GOT3 (cell line): ENCODE measurements around the gene HDGFL1.

Experiments used
- DNase-seq: peaks from one replicate; lab custom pipeline; 2025; ENCODE audit warnings: mixed read lengths; lab: John Stamatoyannopoulos, UW

Gene HDGFL1

DNA sequence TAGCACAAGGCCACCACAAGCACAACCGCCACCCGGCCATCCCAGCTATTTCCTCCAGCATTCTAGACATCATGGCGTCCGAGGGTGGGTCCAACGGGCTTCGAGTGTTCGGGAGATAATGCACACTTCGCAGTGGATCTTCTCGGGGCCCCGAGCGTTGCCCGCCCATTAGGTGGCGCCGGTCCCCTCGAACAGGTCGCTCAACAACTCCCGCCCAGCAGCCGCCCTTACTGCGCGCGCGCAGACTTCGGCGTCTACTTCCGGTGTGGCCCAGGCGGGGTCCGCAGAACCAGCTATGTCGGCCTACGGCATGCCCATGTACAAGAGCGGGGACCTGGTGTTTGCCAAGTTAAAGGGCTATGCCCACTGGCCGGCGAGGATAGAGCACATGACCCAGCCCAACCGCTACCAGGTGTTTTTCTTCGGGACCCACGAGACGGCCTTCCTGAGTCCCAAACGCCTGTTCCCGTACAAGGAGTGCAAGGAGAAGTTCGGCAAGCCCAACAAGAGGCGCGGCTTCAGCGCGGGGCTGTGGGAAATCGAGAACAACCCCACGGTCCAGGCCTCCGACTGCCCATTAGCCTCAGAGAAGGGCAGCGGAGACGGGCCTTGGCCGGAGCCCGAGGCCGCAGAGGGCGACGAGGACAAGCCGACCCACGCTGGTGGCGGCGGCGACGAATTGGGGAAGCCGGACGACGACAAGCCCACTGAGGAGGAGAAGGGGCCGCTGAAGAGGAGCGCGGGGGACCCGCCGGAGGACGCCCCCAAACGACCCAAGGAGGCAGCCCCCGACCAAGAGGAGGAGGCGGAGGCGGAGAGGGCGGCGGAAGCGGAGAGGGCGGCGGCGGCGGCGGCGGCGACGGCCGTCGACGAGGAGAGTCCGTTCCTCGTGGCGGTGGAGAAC lies at the start of gene HDGFL1:
Gene HDGFL1, plus strand, starts transcription at position 286 of the 904 bp plus-strand sequence. Its CDS starts 10 bp downstream, at position 296.
- no peak for DNase-seq

DNA sequence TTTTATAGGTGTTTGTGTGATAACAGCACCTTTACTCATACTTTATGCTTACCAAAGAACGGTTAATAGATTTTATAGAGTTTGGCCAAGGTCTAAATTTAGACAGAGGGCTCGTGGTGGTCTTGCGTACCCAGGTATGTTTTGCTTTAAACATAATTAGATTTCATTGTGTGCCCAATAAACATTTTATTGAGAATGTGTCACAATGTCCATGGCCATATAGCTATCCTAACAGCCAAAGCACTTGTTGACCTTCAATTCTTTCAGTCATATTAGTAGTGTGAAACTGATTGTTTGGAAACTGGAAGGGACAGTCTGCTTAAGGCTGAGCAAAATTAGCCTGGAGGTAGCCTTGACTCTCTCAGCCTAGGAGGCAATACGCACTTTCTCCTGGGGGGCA lies 48.3 kb upstream of the HDGFL1 start:
- DNase-seq, result no peak

DNA sequence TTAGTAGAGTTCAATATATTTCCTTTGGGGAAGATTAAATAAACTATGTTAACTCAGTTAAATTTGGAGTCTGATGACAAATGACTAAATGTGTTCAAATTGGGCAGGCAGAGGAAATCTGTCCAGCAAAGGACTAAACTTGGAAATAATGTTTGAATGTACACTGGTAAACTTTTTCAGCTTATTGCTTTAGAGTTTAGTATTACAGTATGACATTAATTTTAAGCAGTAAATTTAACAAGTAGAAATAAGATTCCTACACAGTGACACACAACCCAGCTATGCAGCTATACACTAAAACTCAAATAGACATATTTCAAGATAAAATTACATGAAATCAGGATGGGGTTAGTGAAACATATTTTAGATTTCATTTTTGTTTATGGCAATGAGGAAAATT lies 42.6 kb upstream of the HDGFL1 start:
- no peak for DNase-seq

DNA sequence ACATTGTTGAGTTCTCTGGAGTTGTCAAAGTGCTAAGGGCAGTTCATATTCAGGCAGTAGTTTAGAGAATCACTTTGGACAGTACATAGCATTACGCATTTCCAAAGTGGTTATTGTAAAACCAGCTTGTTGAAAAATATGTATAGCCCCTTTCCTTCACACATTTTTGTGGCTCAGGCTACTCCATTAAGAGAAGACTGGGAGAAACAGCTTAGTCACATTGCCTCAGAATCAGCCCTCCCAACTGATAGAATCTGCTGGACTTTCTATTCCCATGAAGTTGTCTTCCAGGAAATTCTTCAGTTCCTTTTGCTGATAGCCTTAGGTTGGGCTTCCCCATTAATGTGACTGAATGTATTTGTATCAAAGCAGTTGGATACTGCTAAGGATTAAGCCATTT lies 39.5 kb upstream of the HDGFL1 start:
- no peak for DNase-seq

- DNase-seq, result no peak
Measured at GRCh38 chr6:22530506-22530905, 38.9 kb upstream of the HDGFL1 start.

GRCh38 chr6:22536122-22536521 lies 33.2 kb upstream of the HDGFL1 start:
- DNase-seq, result no peak

- DNase-seq, result no peak
Measured at GRCh38 chr6:22544476-22544875, 24.9 kb upstream of the HDGFL1 start.

- DNase-seq, result no peak
Measured at GRCh38 chr6:22545051-22545450, 24.3 kb upstream of the HDGFL1 start.

GRCh38 chr6:22546236-22546635 lies 23.1 kb upstream of the HDGFL1 start:
- no peak for DNase-seq

GRCh38 chr6:22550971-22551670 lies 18.2 kb upstream of the HDGFL1 start:
- no peak for DNase-seq

- DNase-seq, result no peak
Measured at GRCh38 chr6:22556266-22556665, 13.1 kb upstream of the HDGFL1 start.

GRCh38 chr6:22557007-22557406 lies 12.4 kb upstream of the HDGFL1 start:
- no peak for DNase-seq

DNA sequence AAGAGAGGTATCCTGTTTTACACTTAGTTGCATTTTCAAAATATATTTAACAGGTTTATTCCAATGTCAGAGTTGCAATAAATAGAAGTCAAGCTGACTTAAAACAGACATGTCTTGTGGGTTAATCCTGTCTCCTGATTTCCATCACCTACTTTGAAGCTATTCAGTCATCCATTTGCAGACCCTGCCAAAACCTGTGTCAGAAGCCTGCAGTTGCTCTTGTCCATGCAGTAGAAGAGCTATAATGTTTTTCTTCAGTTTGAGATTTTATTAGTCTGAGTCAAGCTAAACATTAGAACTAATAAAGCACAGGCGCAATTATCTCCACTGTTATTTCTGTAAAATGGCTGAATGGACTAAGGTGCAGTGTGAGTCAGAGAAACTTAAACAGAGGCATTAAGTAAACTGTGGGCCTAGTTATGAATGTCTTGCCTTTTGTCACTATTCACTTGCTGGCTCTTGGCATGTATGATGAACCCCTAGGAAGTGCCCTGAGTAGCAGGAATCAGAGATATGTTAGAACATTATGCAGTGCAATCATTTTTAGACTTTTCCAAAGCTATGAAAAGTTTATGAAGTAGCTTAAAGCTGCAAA lies 11.0 kb upstream of the HDGFL1 start:
- no peak for DNase-seq

DNA sequence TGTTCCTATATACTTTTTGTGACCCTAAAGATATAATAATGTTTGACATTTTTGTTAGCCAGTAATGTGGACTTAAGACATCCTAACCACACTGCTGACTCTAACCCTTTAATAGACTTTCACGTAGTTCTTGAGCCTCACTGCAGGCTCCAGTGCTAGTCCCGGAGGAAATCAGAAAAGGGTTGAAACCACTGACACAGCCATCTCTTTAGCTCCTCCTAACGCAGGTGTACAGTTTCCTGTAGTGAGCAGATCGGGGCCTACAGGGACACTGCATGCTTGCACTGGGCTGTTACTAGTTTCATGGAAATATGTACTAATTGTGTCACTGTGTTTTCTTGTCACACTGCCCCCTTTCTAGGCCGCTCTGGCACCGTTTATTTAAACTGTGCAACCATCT lies 512 bp upstream of the HDGFL1 start:
- no peak for DNase-seq

GRCh38 chr6:22570185-22570551 lies 802 bp downstream of the HDGFL1 start:
- DNase-seq, result no peak

- no peak for DNase-seq
Measured at GRCh38 chr6:22575190-22575589, 5.8 kb downstream of the HDGFL1 start.

DNA sequence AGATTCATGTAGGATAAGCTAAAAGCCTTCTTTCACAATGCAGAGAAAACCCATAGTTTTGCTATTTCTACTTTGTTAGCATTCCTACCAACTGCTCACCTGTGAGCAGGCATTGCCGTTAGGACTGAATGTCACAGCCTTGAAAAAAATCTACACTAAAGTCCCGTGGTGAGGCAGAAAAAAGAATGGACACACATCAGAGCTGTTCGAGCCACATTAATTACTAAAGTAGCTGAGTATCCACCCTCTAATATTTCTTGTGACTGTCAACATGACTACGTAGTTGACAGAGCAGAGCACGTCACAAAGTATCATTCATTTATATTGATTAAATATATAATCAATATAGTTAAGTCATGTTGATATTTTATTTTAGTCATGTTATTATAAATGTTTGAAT lies 10.1 kb downstream of the HDGFL1 start:
- no peak for DNase-seq

DNA sequence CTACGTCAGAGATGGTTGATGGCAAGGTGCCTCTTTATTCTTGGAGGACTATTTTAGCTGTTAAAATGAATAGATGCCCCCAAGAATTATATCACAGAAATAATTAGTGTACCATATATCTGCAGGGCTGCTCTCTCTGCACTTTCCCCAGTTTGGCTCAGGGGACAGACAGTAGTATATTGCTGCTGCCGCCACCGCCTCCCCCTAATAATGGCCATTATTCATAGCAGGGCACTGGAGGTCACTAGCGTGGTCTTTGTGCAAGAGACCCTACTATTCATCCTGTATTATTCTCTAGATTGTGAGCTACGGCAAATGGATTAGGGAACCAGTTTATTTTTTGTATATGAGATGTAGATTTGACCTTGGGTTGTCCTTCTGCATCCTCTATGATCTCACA lies 11.0 kb downstream of the HDGFL1 start:
- no peak for DNase-seq

DNA sequence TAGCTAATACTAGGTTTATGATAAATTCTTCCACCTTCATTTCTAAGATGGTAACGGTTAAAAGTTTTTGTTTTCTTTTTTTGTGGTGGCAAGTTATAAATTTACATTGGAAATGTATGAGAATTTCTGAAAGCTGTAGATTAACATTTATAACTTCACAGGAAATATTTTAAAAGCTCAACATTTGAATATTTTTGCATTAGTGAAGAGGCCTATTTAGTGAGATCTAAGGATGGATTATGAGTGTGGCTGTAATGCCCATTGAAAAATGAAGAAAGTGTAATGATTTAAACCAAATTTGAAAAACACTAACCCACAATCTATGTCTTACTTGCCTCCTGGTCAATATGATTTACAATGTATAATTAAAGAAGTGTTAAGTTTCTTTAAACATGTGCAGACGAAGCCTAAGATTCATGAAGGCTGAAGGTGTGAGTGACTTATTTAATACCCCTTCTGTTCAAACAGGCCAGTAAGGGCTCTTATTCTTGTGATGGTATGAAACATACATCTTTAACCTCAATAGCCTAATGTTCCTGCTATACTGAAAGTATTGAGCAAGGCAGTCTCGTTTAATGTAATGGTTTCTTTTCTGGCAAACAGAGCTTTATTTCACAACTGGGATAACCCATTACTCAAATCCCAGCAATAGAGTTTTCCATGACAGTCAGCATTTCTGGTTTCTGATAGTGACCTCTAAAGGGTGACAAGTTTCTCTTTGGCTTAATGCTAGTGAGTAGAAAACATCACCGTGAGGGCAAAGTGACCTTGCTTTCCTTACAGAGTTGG lies 13.2 kb downstream of the HDGFL1 start:
- no peak for DNase-seq

- DNase-seq, result no peak
Measured at GRCh38 chr6:22583230-22583629, 13.9 kb downstream of the HDGFL1 start.

DNA sequence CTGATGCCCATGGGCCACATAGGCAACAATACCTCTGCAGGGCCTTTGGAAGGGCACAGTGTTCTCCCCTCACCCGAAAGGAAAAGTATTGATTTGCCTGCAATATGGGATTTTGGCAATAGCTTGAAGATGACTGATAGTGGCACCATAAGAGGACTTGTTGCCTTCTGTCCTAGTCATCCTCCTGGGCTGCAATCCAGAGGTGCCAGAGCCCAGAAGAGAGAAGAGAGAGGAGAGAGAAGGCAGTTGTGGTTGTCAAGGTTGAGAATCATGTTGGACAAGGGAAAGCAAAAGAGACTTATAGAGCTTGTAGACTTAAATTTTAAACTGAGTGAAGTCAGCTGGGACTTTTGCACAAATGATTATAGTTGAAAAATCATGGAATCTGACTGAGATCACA lies 14.6 kb downstream of the HDGFL1 start:
- no peak for DNase-seq

- no peak for DNase-seq
Measured at GRCh38 chr6:22589118-22589517, 19.8 kb downstream of the HDGFL1 start.
